ENCODE results near the gene MN1.

DNA sequence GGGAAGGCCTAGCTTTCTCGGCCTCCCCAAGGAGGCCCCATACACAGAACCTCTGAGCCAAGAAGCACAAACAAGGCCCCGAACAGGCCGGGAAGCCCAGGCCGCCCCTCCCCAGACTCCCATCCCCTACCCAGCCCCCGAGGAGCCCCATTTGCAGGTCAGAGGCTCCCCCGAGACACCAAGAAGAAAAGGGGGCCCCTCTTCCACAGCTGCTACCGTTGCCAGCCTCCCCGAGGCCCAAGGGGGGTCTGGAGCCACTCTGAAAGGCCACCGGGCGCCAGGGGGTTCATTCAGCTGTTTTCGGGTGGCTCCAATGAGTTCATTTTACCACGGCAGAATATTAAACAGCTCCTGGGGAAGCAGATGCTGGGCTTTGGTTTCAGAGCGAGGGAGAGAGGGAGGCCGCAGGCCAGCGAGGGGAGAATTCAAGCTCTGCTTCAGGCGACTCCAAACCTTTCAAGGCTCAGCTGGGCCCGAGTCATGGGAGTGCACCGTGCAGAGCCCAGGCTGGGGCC, 28.5 kb downstream of the MN1 start:
- TF ChIP-seq CTCF (IDR thresholded peaks at IDR 0.05) = no peak
- TF ChIP-seq POLR2AphosphoS5 (IDR thresholded peaks at IDR 0.05; ENCODE audit: insufficient read depth in 1 of 2, low read depth in 1 of 2) = no peak
- no peak for TF ChIP-seq POLR2A (IDR thresholded peaks at IDR 0.05)

Measured in vagina (tissue), 2 donors.